Measurements from ENCODE around the gene CISTR.

CISTR gene

GRCh38 chr12:53734425-53734824, 17.4 kb downstream of the CISTR start:
- Histone ChIP-seq H3K4me3 (ENCODE audit: low read length) (no peak overlapping the region), H3K9me2 (replicated peaks; ENCODE audit: control insufficient read depth, low read length) (no peaks in the 10 kb centered on the region), H4K20me1 (ENCODE audit: control insufficient read depth, insufficient read depth, low read depth, low read length) (no peaks in the 10 kb centered on the region), H3K79me2 (ENCODE audit: control insufficient read depth, low read length) (no peaks in the 10 kb centered on the region), H3K36me3 (ENCODE audit: control insufficient read depth, low read length) (no peaks in the 10 kb centered on the region), H3F3A (ENCODE audit: control insufficient read depth, insufficient read depth) (no peaks in the 10 kb centered on the region), H3K27me3 (ENCODE audit: control insufficient read depth, low read length) (peaks cover 40% of the 10 kb centered on the region), H3K9me3 (ENCODE audit: control insufficient read depth, insufficient read depth, low read length) (no peaks in the 10 kb centered on the region), H3K4me1 (ENCODE audit: control insufficient read depth, low read length) (peaks cover 15% of the 10 kb centered on the region), H3K4me2 (ENCODE audit: low read length) (no peak overlapping the region), H3K27ac (ENCODE audit: low read depth, low read length) (no peak overlapping the region)
- TF ChIP-seq CTCF (IDR thresholded peaks at IDR 0.05; ENCODE audit: low read depth, low read length, poor library complexity, severe bottlenecking) (no peak), EZH2phosphoT487 (IDR thresholded peaks at IDR 0.05; ENCODE audit: borderline replicate concordance, low read length) (no peak)

DNA sequence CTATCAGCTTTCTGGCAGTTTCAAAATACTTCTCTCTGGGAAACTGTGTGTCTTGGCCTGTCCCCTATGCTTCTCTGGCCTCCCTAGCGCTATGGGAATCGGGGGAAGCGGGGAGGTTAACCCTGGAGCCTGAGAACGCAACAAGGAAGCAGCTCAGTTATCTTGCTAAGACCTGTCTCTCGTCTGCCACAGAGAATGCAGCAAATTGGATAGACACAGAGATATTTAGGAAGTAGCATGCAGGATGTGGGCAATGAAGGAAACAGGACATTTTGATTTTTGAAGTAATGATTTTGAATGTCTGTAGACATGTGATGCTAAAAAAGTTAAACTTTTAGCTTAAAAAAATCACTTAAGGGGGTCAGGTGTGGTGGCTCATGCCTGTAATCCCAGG, 18.0 kb downstream of the CISTR start:
- Histone ChIP-seq H3K9me3 (ENCODE audit: control insufficient read depth, insufficient read depth, low read length) (no peaks in the 10 kb centered on the region), H3K27ac (ENCODE audit: low read depth, low read length) (no peak overlapping the region), H3K4me3 (ENCODE audit: low read length) (no peak overlapping the region), H3K4me1 (ENCODE audit: control insufficient read depth, low read length) (peaks cover 12% of the 10 kb centered on the region), H3K79me2 (ENCODE audit: control insufficient read depth, low read length) (no peaks in the 10 kb centered on the region), H3K4me2 (ENCODE audit: low read length) (no peak overlapping the region), H3K36me3 (ENCODE audit: control insufficient read depth, low read length) (no peaks in the 10 kb centered on the region), H3F3A (ENCODE audit: control insufficient read depth, insufficient read depth) (no peaks in the 10 kb centered on the region), H3K9me2 (replicated peaks; ENCODE audit: control insufficient read depth, low read length) (no peaks in the 10 kb centered on the region; the same call in 1 of the 2 replicates), H3K27me3 (ENCODE audit: control insufficient read depth, low read length) (peaks cover 34% of the 10 kb centered on the region), H4K20me1 (ENCODE audit: control insufficient read depth, insufficient read depth, low read depth, low read length) (no peaks in the 10 kb centered on the region)
- TF ChIP-seq EZH2phosphoT487 (IDR thresholded peaks at IDR 0.05; ENCODE audit: borderline replicate concordance, low read length): no peak
- no peak for TF ChIP-seq CTCF (IDR thresholded peaks at IDR 0.05; ENCODE audit: low read depth, low read length, poor library complexity, severe bottlenecking)

DNA sequence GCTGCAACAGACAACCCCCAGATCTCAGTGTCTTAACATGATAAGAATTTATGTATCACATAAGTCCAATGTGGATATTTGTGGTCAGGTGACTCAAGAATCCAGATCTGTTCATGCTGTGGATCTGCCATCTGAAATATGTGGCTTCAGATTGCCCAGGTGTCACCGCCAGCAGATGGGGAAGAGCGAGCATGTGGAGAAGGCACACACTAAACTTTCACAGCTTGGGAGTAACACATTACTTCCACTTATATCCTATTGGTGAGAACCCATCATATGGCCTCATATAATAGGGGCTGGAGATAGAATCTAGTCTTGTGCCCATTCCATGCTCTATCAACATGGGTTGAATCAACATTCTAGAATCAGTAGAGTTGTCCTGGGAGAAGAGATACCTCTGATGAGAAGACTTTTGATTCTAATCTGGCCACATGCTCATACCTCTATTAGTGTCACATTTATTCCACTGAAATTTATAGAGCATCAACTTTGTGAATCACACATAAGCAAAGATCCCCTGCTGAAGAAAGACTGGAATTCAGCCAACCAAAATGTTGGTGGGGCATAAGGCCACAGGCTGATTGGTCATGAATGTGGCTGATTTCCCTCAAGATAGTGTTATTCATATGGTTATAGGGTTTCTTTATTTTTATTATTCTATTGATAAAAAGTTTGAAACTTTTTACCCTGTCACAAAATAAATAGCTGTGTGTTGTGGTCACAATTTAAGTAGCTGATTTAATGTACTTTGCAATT, 18.6 kb downstream of the CISTR start:
- no peaks in the 10 kb centered on the region for H3K36me3 ChIP-seq (ENCODE audit: control insufficient read depth, low read length)
- no peak for TF ChIP-seq EZH2phosphoT487 (IDR thresholded peaks at IDR 0.05; ENCODE audit: borderline replicate concordance, low read length)
- no peak for TF ChIP-seq CTCF (IDR thresholded peaks at IDR 0.05; ENCODE audit: low read depth, low read length, poor library complexity, severe bottlenecking)
- no peaks in the 10 kb centered on the region for H3F3A ChIP-seq (ENCODE audit: control insufficient read depth, insufficient read depth)
- no peaks in the 10 kb centered on the region for H3K79me2 ChIP-seq (ENCODE audit: control insufficient read depth, low read length)
- H3K4me1 ChIP-seq (ENCODE audit: control insufficient read depth, low read length): peaks cover 8% of the 10 kb centered on the region
- no peak overlapping the region for H3K4me3 ChIP-seq (ENCODE audit: low read length)
- H4K20me1 ChIP-seq (ENCODE audit: control insufficient read depth, insufficient read depth, low read depth, low read length): no peaks in the 10 kb centered on the region
- H3K27me3 ChIP-seq (ENCODE audit: control insufficient read depth, low read length): peaks cover 28% of the 10 kb centered on the region
- no peaks in the 10 kb centered on the region for H3K9me3 ChIP-seq (ENCODE audit: control insufficient read depth, insufficient read depth, low read length)
- no peak overlapping the region for H3K4me2 ChIP-seq (ENCODE audit: low read length)
- H3K9me2 ChIP-seq (replicated peaks; ENCODE audit: control insufficient read depth, low read length): no peaks in the 10 kb centered on the region; the same call in 1 of the 2 replicates
- no peak overlapping the region for H3K27ac ChIP-seq (ENCODE audit: low read depth, low read length)

All from DOHH2 (cell line).